SU-DHL-6 (cell line): ENCODE data around the gene RNF121.

Experiments
- EZH2phosphoT487 ChIP-seq: fragments of 200-600 bp; sonication (generic), shearing (Covaris generic); conservative IDR thresholded peaks from 2 replicates; pipeline ENCODE4 v1.6.1; 2018; ENCODE audit warnings: mild to moderate bottlenecking, antibody characterized with exemption, low read length, moderate library complexity, mixed read lengths
- TF ChIP-seq, protein P1 (sequence below): fragments of 200-600 bp; sonication (generic); IDR thresholded peaks from one replicate; pipeline ENCODE4 v1.5.1; 2017; ENCODE audit warnings: antibody characterized with exemption, mild to moderate bottlenecking, low read length, moderate library complexity; ENCODE audit not compliant: insufficient read depth, poor library complexity, severe bottlenecking

- TF ChIP-seq, protein P1, sequence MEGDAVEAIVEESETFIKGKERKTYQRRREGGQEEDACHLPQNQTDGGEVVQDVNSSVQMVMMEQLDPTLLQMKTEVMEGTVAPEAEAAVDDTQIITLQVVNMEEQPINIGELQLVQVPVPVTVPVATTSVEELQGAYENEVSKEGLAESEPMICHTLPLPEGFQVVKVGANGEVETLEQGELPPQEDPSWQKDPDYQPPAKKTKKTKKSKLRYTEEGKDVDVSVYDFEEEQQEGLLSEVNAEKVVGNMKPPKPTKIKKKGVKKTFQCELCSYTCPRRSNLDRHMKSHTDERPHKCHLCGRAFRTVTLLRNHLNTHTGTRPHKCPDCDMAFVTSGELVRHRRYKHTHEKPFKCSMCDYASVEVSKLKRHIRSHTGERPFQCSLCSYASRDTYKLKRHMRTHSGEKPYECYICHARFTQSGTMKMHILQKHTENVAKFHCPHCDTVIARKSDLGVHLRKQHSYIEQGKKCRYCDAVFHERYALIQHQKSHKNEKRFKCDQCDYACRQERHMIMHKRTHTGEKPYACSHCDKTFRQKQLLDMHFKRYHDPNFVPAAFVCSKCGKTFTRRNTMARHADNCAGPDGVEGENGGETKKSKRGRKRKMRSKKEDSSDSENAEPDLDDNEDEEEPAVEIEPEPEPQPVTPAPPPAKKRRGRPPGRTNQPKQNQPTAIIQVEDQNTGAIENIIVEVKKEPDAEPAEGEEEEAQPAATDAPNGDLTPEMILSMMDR = no peak
- no peak for TF ChIP-seq EZH2phosphoT487
Observed at GRCh38 chr11:71997594-71997993, 68.7 kb downstream of the RNF121 start.
